GM23338 (cell line): ENCODE data around the gene CX3CR1. TPM values are rescaled to one million over a fixed set of nuclear protein-coding genes. Genes with fewer than 3 reads are reported as not detected.

Experiments used
- ATAC-seq: fragments of 200-7000 bp; cut with Tn5 transposase; 3 replicates; pipeline ENCODE4 v1.9.1; 2020
- DNase-seq: peaks from one replicate; pipeline ENCODE4 v3.0.0-alpha.2; 2015; ENCODE audit warnings: low spot score
- H2AFZ ChIP-seq: fragments of 200-600 bp; sonication (generic); 2 replicates; pipeline ENCODE4 v1.8.0; 2016; ENCODE audit warnings: antibody characterized with exemption, mild to moderate bottlenecking, moderate library complexity
- H3F3A ChIP-seq: fragments of 200-600 bp; sonication (generic); replicated peaks from 2 replicates; pipeline ENCODE4 v1.8.0; 2017; ENCODE audit warnings: antibody characterized with exemption, mixed run types, low read depth
- H3K27ac ChIP-seq: fragments of 200-600 bp; sonication (generic); 2 replicates; pipeline ENCODE4 v1.6.1; 2016; ENCODE audit warnings: low read depth
- H3K27me3 ChIP-seq: fragments of 200-600 bp; sonication (generic); 2 replicates; pipeline ENCODE4 v1.8.0; 2016; ENCODE audit warnings: mild to moderate bottlenecking, mixed run types, moderate library complexity; ENCODE audit not compliant: insufficient read depth
- H3K36me3 ChIP-seq: fragments of 200-600 bp; sonication (generic); 2 replicates; pipeline ENCODE4 v1.8.0; 2016; ENCODE audit warnings: mild to moderate bottlenecking; ENCODE audit not compliant: insufficient read depth
- H3K4me1 ChIP-seq: fragments of 200-600 bp; sonication (generic); 2 replicates; pipeline ENCODE4 v1.8.0; 2016; ENCODE audit warnings: mild to moderate bottlenecking, moderate library complexity; ENCODE audit not compliant: insufficient read depth
- H3K4me2 ChIP-seq: fragments of 200-600 bp; sonication (generic); 2 replicates; pipeline ENCODE4 v1.7.1; 2017; ENCODE audit warnings: mixed run types
- H3K4me3 ChIP-seq: fragments of 200-600 bp; sonication (generic); 2 replicates; pipeline ENCODE4 v1.6.1; 2016; ENCODE audit warnings: mixed run types
- H3K79me2 ChIP-seq: fragments of 200-600 bp; sonication (generic); replicated peaks from 2 replicates; pipeline ENCODE4 v1.8.0; 2017; ENCODE audit warnings: mild to moderate bottlenecking; ENCODE audit not compliant: insufficient read depth
- H3K9me2 ChIP-seq: fragments of 200-600 bp; sonication (generic); 2 replicates; pipeline ENCODE4 v1.8.0; 2017; ENCODE audit not compliant: insufficient read depth
- H4K20me1 ChIP-seq: fragments of 200-600 bp; sonication (generic); replicated peaks from 2 replicates; pipeline ENCODE4 v1.8.0; 2017; ENCODE audit warnings: mild to moderate bottlenecking; ENCODE audit not compliant: insufficient read depth
- H3K27ac Mint-ChIP-seq: 2 replicates; pipeline ENCODE4 v1.8.0; 2020; ENCODE audit warnings: inconsistent platforms, mild to moderate bottlenecking, moderate library complexity, mixed read lengths
- H3K27me3 Mint-ChIP-seq: 3 replicates; pipeline ENCODE4 v1.8.0; 2022; ENCODE audit warnings: low read depth, mild to moderate bottlenecking, moderate library complexity, mixed read lengths, inconsistent platforms; ENCODE audit not compliant: insufficient read depth, poor library complexity
- H3K36me3 Mint-ChIP-seq: 3 replicates; pipeline ENCODE4 v1.8.0; 2021; ENCODE audit warnings: low read depth, mild to moderate bottlenecking, inconsistent platforms, moderate library complexity, mixed read lengths
- H3K4me1 Mint-ChIP-seq: 3 replicates; pipeline ENCODE4 v1.8.0; 2020; ENCODE audit warnings: mild to moderate bottlenecking, inconsistent platforms, mixed read lengths
- H3K4me3 Mint-ChIP-seq: 3 replicates; pipeline ENCODE4 v1.8.0; 2021; ENCODE audit warnings: moderate library complexity, mild to moderate bottlenecking, inconsistent platforms, mixed read lengths
- H3K9me3 Mint-ChIP-seq: 3 replicates; pipeline ENCODE4 v1.8.0; 2020; ENCODE audit warnings: moderate library complexity, mild to moderate bottlenecking, inconsistent platforms, mixed read lengths
- CREB1 ChIP-seq: fragments of 250-450 bp; sonication (Bioruptor Pico); IDR thresholded peaks from 2 replicates; pipeline ENCODE4 v1.5.0; 2020; ENCODE audit warnings: low read depth, mild to moderate bottlenecking, moderate library complexity
- EZH2 ChIP-seq: fragments of 200-600 bp; sonication (generic); IDR thresholded peaks from one replicate; pipeline ENCODE4 v1.8.0; 2017; ENCODE audit warnings: antibody characterized with exemption, mild to moderate bottlenecking, low read depth; ENCODE audit not compliant: unreplicated experiment
- EZH2phosphoT487 ChIP-seq: fragments of 200-600 bp; sonication (generic); IDR thresholded peaks from one replicate; pipeline ENCODE4 v1.8.1; 2018; ENCODE audit warnings: antibody characterized with exemption; ENCODE audit not compliant: unreplicated experiment
- JUNB ChIP-seq: IDR thresholded peaks from one replicate; pipeline ENCODE4 v1.6.1; 2016; ENCODE audit warnings: antibody characterized with exemption; ENCODE audit not compliant: unreplicated experiment
- NANOG ChIP-seq: IDR thresholded peaks from 2 replicates; pipeline ENCODE4 v1.6.1; 2016; ENCODE audit warnings: antibody characterized with exemption, borderline replicate concordance
- POLR2AphosphoS5 ChIP-seq: IDR thresholded peaks from 2 replicates; pipeline ENCODE4 v1.6.1; 2016; ENCODE audit warnings: antibody characterized with exemption, low read depth
- STAT1 ChIP-seq: IDR thresholded peaks from one replicate; pipeline ENCODE4 v1.6.1; 2016; ENCODE audit warnings: antibody characterized with exemption; ENCODE audit not compliant: unreplicated experiment
- ZNF114 ChIP-seq: fragments of 250-450 bp; sonication (Bioruptor Pico); IDR thresholded peaks from 2 replicates; pipeline ENCODE4 v1.5.0; 2020; ENCODE audit warnings: mild to moderate bottlenecking, moderate library complexity
- ZNF331 ChIP-seq: fragments of 250-450 bp; sonication (Bioruptor Pico); IDR thresholded peaks from 2 replicates; pipeline ENCODE4 v1.5.0; 2020; ENCODE audit warnings: low read depth, mild to moderate bottlenecking, moderate library complexity
- polyA plus RNA-seq: library from polyadenylated mRNA; unstranded; fragments of >200 nt; fragmentation: Nextera tagmentation; extraction: Ambion mirVana; gene quantifications from 2 replicates; pipeline ENCODE4 v1.2.1, GENCODE V29; 2016
- total RNA-seq: library from RNA; depleted of rRNA; stranded (reverse); fragments of >200 nt; shearing (Covaris generic); gene quantifications from 2 replicates; pipeline ENCODE4 v1.2.3, GENCODE V29; 2014
- TF ChIP-seq, protein P1 (sequence below): IDR thresholded peaks from one replicate; pipeline ENCODE4 v1.6.1; 2018; ENCODE audit warnings: antibody characterized with exemption; ENCODE audit not compliant: unreplicated experiment
- TF ChIP-seq, protein P2 (sequence below), 2 experiments: fragments of 200-600 bp in 1 of 2; sonication (generic) in 1 of 2; conservative IDR thresholded peaks; 2 replicates each; pipeline versions ENCODE4 v1.5.1 to v1.6.1; 2016 to 2017; ENCODE audit warnings: antibody characterized with exemption in 2 of 2, low read depth in 2 of 2, mild to moderate bottlenecking in 2 of 2, moderate library complexity in 1 of 2
- TF ChIP-seq, protein P3 (sequence below): IDR thresholded peaks from 2 replicates; pipeline ENCODE4 v1.6.1; 2016; ENCODE audit warnings: antibody characterized with exemption
- TF ChIP-seq, protein P4 (sequence below): fragments of 250-450 bp; sonication (Bioruptor Pico); IDR thresholded peaks from 2 replicates; pipeline ENCODE4 v1.5.0; 2020; ENCODE audit warnings: mild to moderate bottlenecking, moderate library complexity

CX3CR1 gene
- total and polyA plus RNA-seq, 2 experiments from 2014 or later = 0.24 to 0.42 TPM

DNA sequence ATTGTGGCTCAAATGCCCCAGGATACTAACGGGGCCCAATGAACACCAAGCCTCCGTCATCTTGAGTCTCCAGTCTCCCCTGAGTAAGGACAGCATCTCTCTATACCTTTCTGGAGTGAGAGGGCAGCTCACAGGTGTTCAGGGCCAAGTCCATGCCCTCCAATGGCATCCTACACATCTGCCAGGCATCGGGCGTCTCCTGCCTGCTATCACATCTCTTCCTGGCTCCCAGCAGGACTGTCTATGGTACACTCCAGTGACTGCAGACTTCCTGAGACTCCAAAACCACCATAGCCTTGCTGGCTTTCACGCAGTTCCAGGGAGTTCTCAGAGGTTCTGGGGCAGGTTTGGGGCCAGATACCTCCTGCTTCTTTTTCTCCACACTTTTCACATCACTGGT, 28.3 kb downstream of the CX3CR1 start:
- DNase-seq (no peak), ATAC-seq (no peak)
- Mint-ChIP-seq H3K36me3 (no peaks in the 10 kb centered on the region), H3K9me3 (no peaks in the 10 kb centered on the region), H3K4me3 (no peak overlapping the region), H3K4me1 (peaks cover 2% of the 10 kb centered on the region; the same call in 1 of the 3 replicates), H3K27ac (no peak overlapping the region), H3K27me3 (no peaks in the 10 kb centered on the region)
- no peak for TF ChIP-seq EZH2
- no peak for TF ChIP-seq EZH2phosphoT487
- TF ChIP-seq, protein P1, sequence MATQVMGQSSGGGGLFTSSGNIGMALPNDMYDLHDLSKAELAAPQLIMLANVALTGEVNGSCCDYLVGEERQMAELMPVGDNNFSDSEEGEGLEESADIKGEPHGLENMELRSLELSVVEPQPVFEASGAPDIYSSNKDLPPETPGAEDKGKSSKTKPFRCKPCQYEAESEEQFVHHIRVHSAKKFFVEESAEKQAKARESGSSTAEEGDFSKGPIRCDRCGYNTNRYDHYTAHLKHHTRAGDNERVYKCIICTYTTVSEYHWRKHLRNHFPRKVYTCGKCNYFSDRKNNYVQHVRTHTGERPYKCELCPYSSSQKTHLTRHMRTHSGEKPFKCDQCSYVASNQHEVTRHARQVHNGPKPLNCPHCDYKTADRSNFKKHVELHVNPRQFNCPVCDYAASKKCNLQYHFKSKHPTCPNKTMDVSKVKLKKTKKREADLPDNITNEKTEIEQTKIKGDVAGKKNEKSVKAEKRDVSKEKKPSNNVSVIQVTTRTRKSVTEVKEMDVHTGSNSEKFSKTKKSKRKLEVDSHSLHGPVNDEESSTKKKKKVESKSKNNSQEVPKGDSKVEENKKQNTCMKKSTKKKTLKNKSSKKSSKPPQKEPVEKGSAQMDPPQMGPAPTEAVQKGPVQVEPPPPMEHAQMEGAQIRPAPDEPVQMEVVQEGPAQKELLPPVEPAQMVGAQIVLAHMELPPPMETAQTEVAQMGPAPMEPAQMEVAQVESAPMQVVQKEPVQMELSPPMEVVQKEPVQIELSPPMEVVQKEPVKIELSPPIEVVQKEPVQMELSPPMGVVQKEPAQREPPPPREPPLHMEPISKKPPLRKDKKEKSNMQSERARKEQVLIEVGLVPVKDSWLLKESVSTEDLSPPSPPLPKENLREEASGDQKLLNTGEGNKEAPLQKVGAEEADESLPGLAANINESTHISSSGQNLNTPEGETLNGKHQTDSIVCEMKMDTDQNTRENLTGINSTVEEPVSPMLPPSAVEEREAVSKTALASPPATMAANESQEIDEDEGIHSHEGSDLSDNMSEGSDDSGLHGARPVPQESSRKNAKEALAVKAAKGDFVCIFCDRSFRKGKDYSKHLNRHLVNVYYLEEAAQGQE = no peak
- TF ChIP-seq, protein P2, sequence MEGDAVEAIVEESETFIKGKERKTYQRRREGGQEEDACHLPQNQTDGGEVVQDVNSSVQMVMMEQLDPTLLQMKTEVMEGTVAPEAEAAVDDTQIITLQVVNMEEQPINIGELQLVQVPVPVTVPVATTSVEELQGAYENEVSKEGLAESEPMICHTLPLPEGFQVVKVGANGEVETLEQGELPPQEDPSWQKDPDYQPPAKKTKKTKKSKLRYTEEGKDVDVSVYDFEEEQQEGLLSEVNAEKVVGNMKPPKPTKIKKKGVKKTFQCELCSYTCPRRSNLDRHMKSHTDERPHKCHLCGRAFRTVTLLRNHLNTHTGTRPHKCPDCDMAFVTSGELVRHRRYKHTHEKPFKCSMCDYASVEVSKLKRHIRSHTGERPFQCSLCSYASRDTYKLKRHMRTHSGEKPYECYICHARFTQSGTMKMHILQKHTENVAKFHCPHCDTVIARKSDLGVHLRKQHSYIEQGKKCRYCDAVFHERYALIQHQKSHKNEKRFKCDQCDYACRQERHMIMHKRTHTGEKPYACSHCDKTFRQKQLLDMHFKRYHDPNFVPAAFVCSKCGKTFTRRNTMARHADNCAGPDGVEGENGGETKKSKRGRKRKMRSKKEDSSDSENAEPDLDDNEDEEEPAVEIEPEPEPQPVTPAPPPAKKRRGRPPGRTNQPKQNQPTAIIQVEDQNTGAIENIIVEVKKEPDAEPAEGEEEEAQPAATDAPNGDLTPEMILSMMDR (conservative IDR thresholded peaks at IDR 0.05; ENCODE audit: low read depth in 2 of 2) = no peak
- TF ChIP-seq, protein P3, sequence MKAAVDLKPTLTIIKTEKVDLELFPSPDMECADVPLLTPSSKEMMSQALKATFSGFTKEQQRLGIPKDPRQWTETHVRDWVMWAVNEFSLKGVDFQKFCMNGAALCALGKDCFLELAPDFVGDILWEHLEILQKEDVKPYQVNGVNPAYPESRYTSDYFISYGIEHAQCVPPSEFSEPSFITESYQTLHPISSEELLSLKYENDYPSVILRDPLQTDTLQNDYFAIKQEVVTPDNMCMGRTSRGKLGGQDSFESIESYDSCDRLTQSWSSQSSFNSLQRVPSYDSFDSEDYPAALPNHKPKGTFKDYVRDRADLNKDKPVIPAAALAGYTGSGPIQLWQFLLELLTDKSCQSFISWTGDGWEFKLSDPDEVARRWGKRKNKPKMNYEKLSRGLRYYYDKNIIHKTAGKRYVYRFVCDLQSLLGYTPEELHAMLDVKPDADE = no peak
- TF ChIP-seq, protein P4, sequence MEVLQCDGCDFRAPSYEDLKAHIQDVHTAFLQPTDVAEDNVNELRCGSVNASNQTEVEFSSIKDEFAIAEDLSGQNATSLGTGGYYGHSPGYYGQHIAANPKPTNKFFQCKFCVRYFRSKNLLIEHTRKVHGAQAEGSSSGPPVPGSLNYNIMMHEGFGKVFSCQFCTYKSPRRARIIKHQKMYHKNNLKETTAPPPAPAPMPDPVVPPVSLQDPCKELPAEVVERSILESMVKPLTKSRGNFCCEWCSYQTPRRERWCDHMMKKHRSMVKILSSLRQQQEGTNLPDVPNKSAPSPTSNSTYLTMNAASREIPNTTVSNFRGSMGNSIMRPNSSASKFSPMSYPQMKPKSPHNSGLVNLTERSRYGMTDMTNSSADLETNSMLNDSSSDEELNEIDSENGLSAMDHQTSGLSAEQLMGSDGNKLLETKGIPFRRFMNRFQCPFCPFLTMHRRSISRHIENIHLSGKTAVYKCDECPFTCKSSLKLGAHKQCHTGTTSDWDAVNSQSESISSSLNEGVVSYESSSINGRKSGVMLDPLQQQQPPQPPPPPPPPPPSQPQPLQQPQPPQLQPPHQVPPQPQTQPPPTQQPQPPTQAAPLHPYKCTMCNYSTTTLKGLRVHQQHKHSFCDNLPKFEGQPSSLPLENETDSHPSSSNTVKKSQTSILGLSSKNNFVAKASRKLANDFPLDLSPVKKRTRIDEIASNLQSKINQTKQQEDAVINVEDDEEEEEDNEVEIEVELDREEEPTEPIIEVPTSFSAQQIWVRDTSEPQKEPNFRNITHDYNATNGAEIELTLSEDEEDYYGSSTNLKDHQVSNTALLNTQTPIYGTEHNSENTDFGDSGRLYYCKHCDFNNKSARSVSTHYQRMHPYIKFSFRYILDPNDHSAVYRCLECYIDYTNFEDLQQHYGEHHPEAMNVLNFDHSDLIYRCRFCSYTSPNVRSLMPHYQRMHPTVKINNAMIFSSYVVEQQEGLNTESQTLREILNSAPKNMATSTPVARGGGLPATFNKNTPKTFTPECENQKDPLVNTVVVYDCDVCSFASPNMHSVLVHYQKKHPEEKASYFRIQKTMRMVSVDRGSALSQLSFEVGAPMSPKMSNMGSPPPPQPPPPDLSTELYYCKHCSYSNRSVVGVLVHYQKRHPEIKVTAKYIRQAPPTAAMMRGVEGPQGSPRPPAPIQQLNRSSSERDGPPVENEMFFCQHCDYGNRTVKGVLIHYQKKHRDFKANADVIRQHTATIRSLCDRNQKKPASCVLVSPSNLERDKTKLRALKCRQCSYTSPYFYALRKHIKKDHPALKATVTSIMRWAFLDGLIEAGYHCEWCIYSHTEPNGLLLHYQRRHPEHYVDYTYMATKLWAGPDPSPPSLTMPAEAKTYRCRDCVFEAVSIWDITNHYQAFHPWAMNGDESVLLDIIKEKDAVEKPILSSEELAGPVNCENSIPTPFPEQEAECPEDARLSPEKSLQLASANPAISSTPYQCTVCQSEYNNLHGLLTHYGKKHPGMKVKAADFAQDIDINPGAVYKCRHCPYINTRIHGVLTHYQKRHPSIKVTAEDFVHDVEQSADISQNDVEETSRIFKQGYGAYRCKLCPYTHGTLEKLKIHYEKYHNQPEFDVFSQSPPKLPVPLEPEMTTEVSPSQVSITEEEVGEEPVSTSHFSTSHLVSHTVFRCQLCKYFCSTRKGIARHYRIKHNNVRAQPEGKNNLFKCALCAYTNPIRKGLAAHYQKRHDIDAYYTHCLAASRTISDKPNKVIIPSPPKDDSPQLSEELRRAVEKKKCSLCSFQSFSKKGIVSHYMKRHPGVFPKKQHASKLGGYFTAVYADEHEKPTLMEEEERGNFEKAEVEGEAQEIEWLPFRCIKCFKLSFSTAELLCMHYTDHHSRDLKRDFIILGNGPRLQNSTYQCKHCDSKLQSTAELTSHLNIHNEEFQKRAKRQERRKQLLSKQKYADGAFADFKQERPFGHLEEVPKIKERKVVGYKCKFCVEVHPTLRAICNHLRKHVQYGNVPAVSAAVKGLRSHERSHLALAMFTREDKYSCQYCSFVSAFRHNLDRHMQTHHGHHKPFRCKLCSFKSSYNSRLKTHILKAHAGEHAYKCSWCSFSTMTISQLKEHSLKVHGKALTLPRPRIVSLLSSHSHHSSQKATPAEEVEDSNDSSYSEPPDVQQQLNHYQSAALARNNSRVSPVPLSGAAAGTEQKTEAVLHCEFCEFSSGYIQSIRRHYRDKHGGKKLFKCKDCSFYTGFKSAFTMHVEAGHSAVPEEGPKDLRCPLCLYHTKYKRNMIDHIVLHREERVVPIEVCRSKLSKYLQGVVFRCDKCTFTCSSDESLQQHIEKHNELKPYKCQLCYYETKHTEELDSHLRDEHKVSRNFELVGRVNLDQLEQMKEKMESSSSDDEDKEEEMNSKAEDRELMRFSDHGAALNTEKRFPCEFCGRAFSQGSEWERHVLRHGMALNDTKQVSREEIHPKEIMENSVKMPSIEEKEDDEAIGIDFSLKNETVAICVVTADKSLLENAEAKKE = no peak
- no peak for TF ChIP-seq STAT1
- TF ChIP-seq CREB1 (CRISPR knock-in tag) = no peak
- TF ChIP-seq ZNF114 = no peak
- TF ChIP-seq ZNF331 (CRISPR knock-in tag) = no peak
- no peak for TF ChIP-seq JUNB
- no peak for TF ChIP-seq NANOG
- no peak for TF ChIP-seq POLR2AphosphoS5
- H2AFZ ChIP-seq = no peak overlapping the region
- H3K4me3 ChIP-seq = no peak overlapping the region
- no peak overlapping the region for H3K4me2 ChIP-seq
- H3K36me3 ChIP-seq = no peaks in the 10 kb centered on the region
- H3K79me2 ChIP-seq = no peaks in the 10 kb centered on the region
- H3K27ac ChIP-seq = no peak overlapping the region
- H3F3A ChIP-seq = no peaks in the 10 kb centered on the region
- no peaks in the 10 kb centered on the region for H3K9me2 ChIP-seq
- H4K20me1 ChIP-seq = no peaks in the 10 kb centered on the region
- H3K4me1 ChIP-seq = no peaks in the 10 kb centered on the region
- no peaks in the 10 kb centered on the region for H3K27me3 ChIP-seq
